Vagina (tissue), 2 donors: ENCODE data around the gene KIAA0232.

Experiments used
- CTCF ChIP-seq, 3 experiments: fragments of 450-650 bp in 2 of 3; fragments of 200-600 bp in 1 of 3; sonication (generic) in 1 of 3; IDR thresholded peaks; one replicate each; pipeline ENCODE4 v1.5.1; 2017 to 2019; ENCODE audit warnings: antibody characterized with exemption in 3 of 3, mild to moderate bottlenecking in 2 of 3, moderate library complexity in 2 of 3
- POLR2A ChIP-seq, 2 donors: fragments of 450-650 bp; IDR thresholded peaks; one replicate each; pipeline ENCODE4 v1.6.1; 2017; ENCODE audit warnings: antibody characterized with exemption in 2 of 2, mild to moderate bottlenecking in 2 of 2, moderate library complexity in 2 of 2
- POLR2AphosphoS5 ChIP-seq, 2 donors: sonication (generic); formaldehyde crosslinking; IDR thresholded peaks; one replicate each; pipeline ENCODE4 v1.9.0; 2017; ENCODE audit warnings: antibody characterized with exemption in 2 of 2, mild to moderate bottlenecking in 2 of 2, low read depth in 1 of 2; ENCODE audit not compliant: insufficient read depth in 1 of 2

DNA sequence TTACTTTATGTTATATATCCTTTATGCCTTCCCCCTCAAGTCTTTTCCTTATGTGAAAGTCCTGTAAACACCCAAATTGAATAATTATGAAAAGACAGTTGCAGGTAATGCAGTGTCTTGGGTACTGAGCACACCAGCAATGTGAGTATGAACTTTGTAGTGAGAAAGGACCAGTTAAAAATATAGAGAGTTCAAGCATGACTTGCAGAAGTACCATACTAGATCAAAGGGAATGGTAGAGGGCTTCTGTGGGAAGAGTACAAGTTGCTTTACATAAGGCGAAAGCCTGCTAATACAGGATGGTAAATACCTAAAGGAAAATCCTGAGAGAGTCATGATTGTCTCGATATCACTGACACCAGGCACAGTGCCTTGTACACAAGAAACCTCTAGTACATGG is 25.7 kb downstream of the KIAA0232 start:
- TF ChIP-seq CTCF (IDR thresholded peaks at IDR 0.05) (no peak), POLR2A (IDR thresholded peaks at IDR 0.05) (no peak), POLR2AphosphoS5 (IDR thresholded peaks at IDR 0.05; ENCODE audit: insufficient read depth in 1 of 2, low read depth in 1 of 2) (no peak)
